ENCODE measurements around the gene VWA8. TPM values are rescaled to one million over a fixed set of nuclear protein-coding genes. Genes with fewer than 3 reads are reported as not detected.
"Not testable (repeated sequence)": the region's sequence is repeated elsewhere in the genome, so short reads cannot be mapped to it uniquely, and the experiment has no call there.

VWA8 gene
- total RNA-seq, 2 experiments from 2014 or later, result 26.3 to 27.5 TPM

DNA sequence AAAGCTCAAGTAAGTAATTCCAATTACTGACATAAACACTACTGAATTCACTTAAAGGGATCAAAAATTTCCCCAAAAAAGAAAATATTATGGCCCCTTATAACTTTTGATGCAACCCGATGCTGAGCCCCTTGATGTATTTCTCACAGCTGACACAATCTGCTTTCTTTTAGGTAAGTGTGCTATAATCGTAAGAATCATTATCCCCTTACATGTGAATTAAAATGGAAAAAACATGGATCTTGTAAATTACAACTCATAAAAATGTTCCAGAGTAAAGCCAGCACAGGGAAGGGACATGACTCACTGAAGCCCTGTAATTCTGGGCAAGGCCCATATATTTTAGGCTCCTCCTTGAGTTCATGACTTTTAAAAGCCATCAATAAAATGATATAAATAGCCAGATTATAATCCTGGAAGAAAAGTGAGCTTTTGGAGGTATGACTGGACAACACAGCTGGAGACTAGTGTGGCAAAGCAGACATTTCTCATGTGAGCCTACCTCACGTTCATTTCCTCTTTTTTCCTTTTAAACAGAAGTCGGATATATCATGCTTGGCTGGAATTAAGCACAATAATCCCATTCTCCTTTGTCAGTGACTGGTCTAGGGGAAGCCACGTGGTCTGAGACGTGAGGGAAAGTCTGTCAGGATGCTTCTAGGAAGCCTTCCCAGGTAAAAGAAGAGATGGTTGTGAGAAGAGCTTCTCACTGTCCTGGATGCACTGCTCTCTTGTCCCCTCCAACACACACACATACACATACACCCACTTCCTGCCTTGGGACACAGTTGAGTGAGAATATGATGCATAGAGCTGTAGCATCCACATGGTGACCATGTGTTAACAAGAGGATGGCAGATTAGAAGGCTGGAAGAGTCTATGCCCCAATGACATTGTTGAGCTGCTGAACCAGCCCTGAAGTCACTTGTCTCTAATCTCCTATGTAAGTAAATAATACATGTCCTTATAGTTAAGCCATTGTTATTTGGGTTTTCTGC lies 338.2 kb downstream of the VWA8 start:
- H3K36me3 Mint-ChIP-seq (ENCODE audit: low read depth), result peaks cover 18% of the 10 kb centered on the region
- no peaks in the 10 kb centered on the region for H3K27me3 Mint-ChIP-seq
- DNase-seq (no peak), ATAC-seq (no peak)
- no peak overlapping the region for H3K27ac Mint-ChIP-seq
- TF ChIP-seq, protein P1, sequence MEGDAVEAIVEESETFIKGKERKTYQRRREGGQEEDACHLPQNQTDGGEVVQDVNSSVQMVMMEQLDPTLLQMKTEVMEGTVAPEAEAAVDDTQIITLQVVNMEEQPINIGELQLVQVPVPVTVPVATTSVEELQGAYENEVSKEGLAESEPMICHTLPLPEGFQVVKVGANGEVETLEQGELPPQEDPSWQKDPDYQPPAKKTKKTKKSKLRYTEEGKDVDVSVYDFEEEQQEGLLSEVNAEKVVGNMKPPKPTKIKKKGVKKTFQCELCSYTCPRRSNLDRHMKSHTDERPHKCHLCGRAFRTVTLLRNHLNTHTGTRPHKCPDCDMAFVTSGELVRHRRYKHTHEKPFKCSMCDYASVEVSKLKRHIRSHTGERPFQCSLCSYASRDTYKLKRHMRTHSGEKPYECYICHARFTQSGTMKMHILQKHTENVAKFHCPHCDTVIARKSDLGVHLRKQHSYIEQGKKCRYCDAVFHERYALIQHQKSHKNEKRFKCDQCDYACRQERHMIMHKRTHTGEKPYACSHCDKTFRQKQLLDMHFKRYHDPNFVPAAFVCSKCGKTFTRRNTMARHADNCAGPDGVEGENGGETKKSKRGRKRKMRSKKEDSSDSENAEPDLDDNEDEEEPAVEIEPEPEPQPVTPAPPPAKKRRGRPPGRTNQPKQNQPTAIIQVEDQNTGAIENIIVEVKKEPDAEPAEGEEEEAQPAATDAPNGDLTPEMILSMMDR (IDR thresholded peaks at IDR 0.05), result no peak
- H3K4me1 Mint-ChIP-seq (ENCODE audit: low read depth), result no peaks in the 10 kb centered on the region
- H3K4me3 Mint-ChIP-seq, result no peak overlapping the region
- intact Hi-C loops (cut with micrococcal nuclease), result no loop called here
- H3K9me3 Mint-ChIP-seq, result peaks cover 2% of the 10 kb centered on the region
- CTCF ChIA-PET, result interaction anchor here (1.3 kb wide), 1 partner anchor 9 kb away, joined by 4 read pairs; no protein-coding TSS in a partner anchor
- POLR2A ChIA-PET, result no interaction called here

DNA sequence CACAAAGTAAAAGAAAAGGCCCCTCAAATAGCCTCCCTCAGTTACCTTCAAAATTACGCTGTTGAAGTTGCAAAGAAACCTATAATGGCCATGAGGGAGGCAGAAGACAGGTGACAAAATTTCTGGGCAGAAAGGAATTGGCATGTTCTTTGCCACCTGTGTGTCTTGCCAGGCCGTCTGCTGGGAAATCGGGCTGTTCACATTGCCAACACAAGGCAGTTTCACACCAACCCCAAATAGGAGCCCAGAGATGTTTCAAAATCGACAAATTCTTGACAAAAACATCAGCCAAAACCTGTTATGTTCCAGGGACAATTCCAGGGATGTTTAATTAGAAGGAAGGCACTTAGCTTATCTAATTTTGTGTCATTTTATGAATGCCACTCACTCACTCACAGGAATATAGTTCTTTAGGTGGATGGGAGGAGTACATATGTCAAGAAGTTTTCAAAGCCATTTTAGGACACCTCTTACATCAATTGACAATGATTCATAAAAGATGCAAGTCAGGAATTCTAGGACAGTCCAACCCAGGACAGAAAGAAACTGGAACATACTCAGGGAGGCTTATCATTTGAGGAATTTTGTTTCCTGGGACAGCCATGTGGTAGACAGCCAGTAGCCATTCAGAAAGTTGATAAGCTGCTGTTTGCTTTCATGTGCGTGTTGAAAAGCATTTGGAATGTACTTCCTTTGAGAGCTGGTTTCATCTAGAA lies 339.0 kb downstream of the VWA8 start:
- TF ChIP-seq, protein P1 (IDR thresholded peaks at IDR 0.05), result no peak
- ATAC-seq (no peak), DNase-seq (no peak)
- H3K27me3 Mint-ChIP-seq, result no peaks in the 10 kb centered on the region
- H3K36me3 Mint-ChIP-seq (ENCODE audit: low read depth), result peaks cover 18% of the 10 kb centered on the region
- intact Hi-C loops (cut with micrococcal nuclease), result no loop called here
- H3K9me3 Mint-ChIP-seq, result peaks cover 2% of the 10 kb centered on the region
- POLR2A ChIA-PET, result no interaction called here
- H3K27ac Mint-ChIP-seq, result no peak overlapping the region
- CTCF ChIA-PET, result interaction anchor here (0.6 kb wide), 1 partner anchor 120 kb away, joined by 4 read pairs; no protein-coding TSS in a partner anchor
- no peaks in the 10 kb centered on the region for H3K4me1 Mint-ChIP-seq (ENCODE audit: low read depth)
- no peak overlapping the region for H3K4me3 Mint-ChIP-seq

DNA sequence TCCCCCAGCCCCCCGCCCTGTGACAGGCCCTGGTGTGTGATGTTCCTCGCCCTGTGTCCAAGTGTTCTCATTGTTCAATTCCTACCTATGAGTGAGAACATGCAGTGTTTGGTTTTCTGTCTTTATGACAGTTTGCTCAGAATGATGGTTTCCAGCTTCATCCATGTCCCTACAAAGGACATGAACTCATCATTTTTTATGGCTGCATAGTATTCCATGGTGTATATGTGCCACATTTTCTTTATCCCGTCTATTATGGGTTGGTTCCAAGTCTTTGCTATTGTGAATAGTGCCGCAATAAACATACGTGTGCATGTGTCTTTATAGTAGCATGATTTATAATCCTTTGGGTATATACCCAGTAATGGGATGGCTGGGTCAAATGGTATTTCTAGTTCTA lies 343.3 kb downstream of the VWA8 start:
- POLR2A ChIA-PET; ATAC-seq; H3K27me3 Mint-ChIP-seq; H3K4me1 Mint-ChIP-seq (ENCODE audit: low read depth); intact Hi-C loops (cut with micrococcal nuclease); H3K4me3 Mint-ChIP-seq; CTCF ChIA-PET; H3K9me3 Mint-ChIP-seq; H3K27ac Mint-ChIP-seq; DNase-seq: not testable (repeated sequence)
- H3K36me3 Mint-ChIP-seq (ENCODE audit: low read depth), result peaks cover 19% of the 10 kb centered on the region

DNA sequence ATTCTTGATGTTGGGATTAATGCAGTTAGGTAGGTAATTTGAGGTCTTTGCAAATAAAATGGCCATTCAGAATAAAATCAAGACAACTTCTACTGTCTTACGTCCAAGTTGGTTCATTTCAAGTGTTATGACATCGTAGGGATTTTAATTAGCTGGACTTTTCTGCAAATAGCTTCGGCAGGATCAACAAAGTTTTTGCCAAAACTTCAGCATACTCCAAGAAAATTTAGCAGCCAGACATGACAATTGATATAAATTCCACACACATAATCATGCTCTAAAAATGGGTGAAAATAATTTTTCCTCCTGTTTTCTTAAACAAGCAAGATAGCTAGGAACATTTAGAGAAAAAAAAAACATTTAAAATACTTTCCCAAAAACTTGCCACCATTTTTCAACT lies 344.8 kb downstream of the VWA8 start:
- POLR2A ChIA-PET, result no interaction called here
- TF ChIP-seq, protein P1 (IDR thresholded peaks at IDR 0.05), result no peak
- no peak overlapping the region for H3K27ac Mint-ChIP-seq
- H3K36me3 Mint-ChIP-seq (ENCODE audit: low read depth), result peaks cover 22% of the 10 kb centered on the region
- CTCF ChIA-PET, result interaction anchor here (0.8 to 1.6 kb wide), 2 partner anchors 34 to 156 kb away, joined by 3 to 5 read pairs; no protein-coding TSS in a partner anchor
- no peak for ATAC-seq
- no peaks in the 10 kb centered on the region for H3K27me3 Mint-ChIP-seq
- no peak overlapping the region for H3K4me3 Mint-ChIP-seq
- H3K4me1 Mint-ChIP-seq (ENCODE audit: low read depth), result no peaks in the 10 kb centered on the region
- DNase-seq, result no peak
- peaks cover 2% of the 10 kb centered on the region for H3K9me3 Mint-ChIP-seq
- intact Hi-C loops (cut with micrococcal nuclease), result no loop called here

DNA sequence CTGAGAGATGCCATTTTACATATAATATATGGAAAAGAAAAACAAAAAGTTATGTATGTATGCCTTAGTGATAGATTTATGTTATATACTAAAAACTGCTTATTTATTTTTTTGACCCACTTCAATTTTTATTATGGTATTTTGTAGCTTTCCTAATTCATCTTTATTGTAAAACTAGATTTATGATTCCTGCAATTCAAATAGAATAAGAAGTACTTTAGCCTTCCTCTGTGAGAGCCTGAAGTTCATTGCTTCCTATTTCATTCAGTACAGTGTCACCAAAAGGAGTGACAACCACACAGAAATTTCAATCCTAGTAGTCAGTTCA lies 345.4 kb downstream of the VWA8 start:
- POLR2A ChIA-PET, result no interaction called here
- Mint-ChIP-seq H3K4me1 (ENCODE audit: low read depth) (no peaks in the 10 kb centered on the region), H3K9me3 (peaks cover 2% of the 10 kb centered on the region), H3K4me3 (no peak overlapping the region), H3K27ac (no peak overlapping the region), H3K27me3 (no peaks in the 10 kb centered on the region), H3K36me3 (ENCODE audit: low read depth) (peaks cover 26% of the 10 kb centered on the region)
- CTCF ChIA-PET, result interaction anchor here (1.3 to 1.6 kb wide), 2 partner anchors 43 to 156 kb away, joined by 5 read pairs; no protein-coding TSS in a partner anchor
- DNase-seq (no peak), ATAC-seq (no peak)
- TF ChIP-seq, protein P1 (IDR thresholded peaks at IDR 0.05), result no peak
- intact Hi-C loops (cut with micrococcal nuclease), result no loop called here

All from activated CD8-positive, alpha-beta T cell treated with anti-CD3 and anti-CD28 coated beads for 36 hours (primary cell).